HG02870 (cell line): Measurements from ENCODE around the gene SPATA12.

ENCODE experiments used
- ATAC-seq: cut with Tn5 transposase; IDR thresholded peaks from one replicate; pipeline ENCODE4 v1.9.1; 2021; ENCODE audit warnings: mild to moderate bottlenecking, moderate library complexity; ENCODE audit not compliant: unreplicated experiment

The SPATA12 gene

DNA sequence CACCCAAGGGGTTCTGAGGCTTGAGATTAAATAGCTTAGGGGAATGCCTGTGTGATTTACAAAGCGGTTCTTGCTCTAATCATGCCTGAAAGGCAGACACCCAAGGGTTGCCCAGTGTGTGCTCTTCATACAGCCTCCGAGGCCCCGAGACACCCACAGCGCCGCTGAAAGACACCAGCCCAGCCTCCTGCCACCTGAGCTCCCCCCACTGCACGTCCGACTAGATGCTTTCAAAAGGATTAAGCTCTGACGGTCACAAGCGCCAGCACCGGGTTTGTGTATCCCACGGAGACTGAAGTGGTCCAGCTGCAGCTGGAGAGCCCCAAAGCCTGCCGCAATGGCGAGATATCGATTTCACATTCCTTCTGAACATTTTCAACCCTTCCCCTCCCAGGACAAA, 50.3 kb downstream of the SPATA12 start:
- ATAC-seq: no peak

GRCh38 chr3:57112206-57112605, 51.7 kb downstream of the SPATA12 start:
- no peak for ATAC-seq

GRCh38 chr3:57116501-57116900, 56.0 kb downstream of the SPATA12 start:
- no peak for ATAC-seq

DNA sequence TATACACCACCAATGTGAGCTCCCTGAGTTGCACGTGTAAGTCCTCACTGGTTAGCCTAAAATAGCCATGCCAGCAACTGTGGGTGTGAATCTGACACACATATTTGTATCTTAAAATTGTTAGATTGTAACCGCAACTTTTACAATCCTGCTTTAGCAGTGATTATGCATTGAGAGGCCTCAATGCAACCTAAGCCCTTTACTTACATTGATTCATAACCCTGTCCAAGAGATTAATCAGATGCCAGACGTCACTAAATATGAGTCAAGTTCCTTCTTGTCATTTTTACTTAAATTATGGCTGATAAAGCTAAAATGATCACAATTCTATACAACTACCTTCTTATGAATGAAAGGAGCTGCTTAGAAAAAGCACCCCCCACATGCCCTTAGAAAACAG, 57.8 kb downstream of the SPATA12 start:
- ATAC-seq: no peak

- ATAC-seq: no peak
Observed at GRCh38 chr3:57120040-57120439, 59.6 kb downstream of the SPATA12 start.

DNA sequence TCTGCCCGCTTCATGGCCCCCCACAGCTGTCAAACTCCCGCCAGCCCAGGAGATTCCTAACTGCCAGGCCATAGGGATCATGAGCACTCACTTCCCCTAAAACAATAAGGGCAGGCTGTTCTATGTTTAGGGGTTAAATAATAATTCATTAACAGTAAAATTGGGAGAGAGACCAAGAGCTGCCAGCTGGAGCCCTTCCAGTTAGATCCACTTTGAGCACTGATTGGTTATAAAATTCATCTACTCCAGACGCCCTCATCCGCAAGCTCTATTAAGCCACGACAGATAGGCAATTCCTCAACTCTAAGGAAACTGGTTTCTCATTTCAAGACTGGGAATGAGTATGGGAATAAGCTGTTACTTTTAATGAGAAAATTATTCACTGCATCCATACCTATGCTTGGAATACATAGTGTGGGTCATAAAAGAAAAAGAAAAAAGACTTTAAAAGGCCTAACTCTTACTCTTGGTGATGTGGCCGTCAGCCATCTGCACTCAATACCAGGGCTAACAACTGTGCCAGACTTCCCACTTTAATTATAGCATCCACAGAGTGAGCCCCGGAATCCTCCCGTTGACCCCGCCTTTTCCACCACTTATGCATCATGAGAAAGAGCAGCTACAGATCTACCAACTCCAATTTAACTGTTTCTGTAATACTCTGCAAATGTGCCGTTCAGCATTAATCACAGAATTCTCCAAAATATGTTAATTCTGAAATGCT, 60.1 kb downstream of the SPATA12 start:
- no peak for ATAC-seq
